H9 (cell line): Measurements from ENCODE around the gene SPINK1. TPM values are rescaled to one million over a fixed set of nuclear protein-coding genes. Genes with fewer than 3 reads are reported as not detected.

Experiments
- DNase-seq: peaks from one replicate; pipeline ENCODE4 v3.0.0-alpha.2; 2017
- H2AFZ ChIP-seq: one replicate; pipeline ENCODE4 v1.6.1; 2013; ENCODE audit warnings: mild to moderate bottlenecking, low read length, control low read depth, moderate library complexity
- H2AK5ac ChIP-seq: 2 replicates; pipeline ENCODE4 v1.6.1; 2013; ENCODE audit warnings: low read length, control low read depth, mixed read lengths; ENCODE audit not compliant: insufficient read length
- H2BK120ac ChIP-seq: one replicate; pipeline ENCODE4 v1.6.1; 2013; ENCODE audit warnings: low read depth, mild to moderate bottlenecking, low read length, control low read depth, inconsistent platforms; ENCODE audit not compliant: poor library complexity, severe bottlenecking
- H2BK12ac ChIP-seq: 2 replicates; pipeline ENCODE4 v1.6.1; 2013; ENCODE audit warnings: low read length, control low read depth, mixed read lengths, low read depth; ENCODE audit not compliant: insufficient read length
- H2BK15ac ChIP-seq: 2 replicates; pipeline ENCODE4 v1.6.1; 2013; ENCODE audit warnings: low read depth, low read length, control low read depth
- H2BK20ac ChIP-seq: one replicate; pipeline ENCODE4 v1.6.1; 2013; ENCODE audit warnings: low read depth, mild to moderate bottlenecking, low read length, control low read depth, inconsistent platforms; ENCODE audit not compliant: poor library complexity, severe bottlenecking
- H2BK5ac ChIP-seq: 2 replicates; pipeline ENCODE4 v1.6.1; 2013; ENCODE audit warnings: low read length, control low read depth, mixed read lengths; ENCODE audit not compliant: insufficient read length
- H3K14ac ChIP-seq: 2 replicates; pipeline ENCODE4 v1.6.1; 2013; ENCODE audit warnings: low read length, control low read depth; ENCODE audit not compliant: insufficient read depth
- H3K18ac ChIP-seq: 2 replicates; pipeline ENCODE4 v1.6.1; 2013; ENCODE audit warnings: low read depth, mild to moderate bottlenecking, mixed read lengths, low read length, control low read depth; ENCODE audit not compliant: insufficient read length
- H3K23ac ChIP-seq: 2 replicates; pipeline ENCODE4 v1.6.1; 2013; ENCODE audit warnings: low read length, control low read depth, mixed read lengths, low read depth; ENCODE audit not compliant: insufficient read length
- H3K23me2 ChIP-seq: 2 replicates; pipeline ENCODE4 v1.6.1; 2013; ENCODE audit warnings: low read depth, mild to moderate bottlenecking, mixed read lengths, low read length, control low read depth; ENCODE audit not compliant: insufficient read length, poor library complexity, severe bottlenecking
- H3K27ac ChIP-seq: 2 replicates; pipeline ENCODE4 v1.5.1; 2013; ENCODE audit warnings: low read length, control low read depth, mixed read lengths, low read depth; ENCODE audit not compliant: insufficient read length
- H3K27me3 ChIP-seq: 2 replicates; pipeline ENCODE4 v1.6.1; 2013; ENCODE audit warnings: low read length, control low read depth, inconsistent platforms; ENCODE audit not compliant: insufficient read depth
- H3K4ac ChIP-seq: 2 replicates; pipeline ENCODE4 v1.6.1; 2013; ENCODE audit warnings: low read depth, mild to moderate bottlenecking, control low read depth, inconsistent platforms, low read length, moderate library complexity
- H3K4me1 ChIP-seq: 2 replicates; pipeline ENCODE4 v1.6.1; 2013; ENCODE audit warnings: low read length, control low read depth, inconsistent platforms; ENCODE audit not compliant: insufficient read depth
- H3K4me2 ChIP-seq: 2 replicates; pipeline ENCODE4 v1.6.1; 2013; ENCODE audit warnings: low read length, control low read depth, mixed read lengths; ENCODE audit not compliant: insufficient read length, insufficient read depth
- H3K56ac ChIP-seq: 2 replicates; pipeline ENCODE4 v1.6.1; 2013; ENCODE audit warnings: low read depth, mild to moderate bottlenecking, mixed read lengths, low read length, control low read depth; ENCODE audit not compliant: insufficient read length
- H3K79me1 ChIP-seq: 2 replicates; pipeline ENCODE4 v1.6.1; 2013; ENCODE audit warnings: low read depth, mild to moderate bottlenecking, moderate library complexity, low read length, control low read depth, inconsistent platforms; ENCODE audit not compliant: insufficient read depth, poor library complexity, severe bottlenecking
- H3K79me2 ChIP-seq: 2 replicates; pipeline ENCODE4 v1.6.1; 2013; ENCODE audit warnings: low read length, control low read depth, inconsistent platforms; ENCODE audit not compliant: insufficient read depth
- H3K9ac ChIP-seq: 2 replicates; pipeline ENCODE4 v1.6.1; 2013; ENCODE audit warnings: low read length, control low read depth, mixed read lengths; ENCODE audit not compliant: insufficient read length; ENCODE audit errors: extremely low read depth
- H3K9me3 ChIP-seq: one replicate; pipeline ENCODE4 v1.6.1; 2013; ENCODE audit warnings: low read depth, low read length, inconsistent platforms; ENCODE audit not compliant: control insufficient read depth
- H3T11ph ChIP-seq: one replicate; pipeline ENCODE4 v1.6.1; 2013; ENCODE audit warnings: mild to moderate bottlenecking, low read length, control low read depth, inconsistent platforms
- H4K20me1 ChIP-seq: one replicate; pipeline ENCODE4 v1.6.1; 2013; ENCODE audit not compliant: control insufficient read depth, insufficient read length, insufficient read depth
- H4K5ac ChIP-seq: 2 replicates; pipeline ENCODE4 v1.6.1; 2013; ENCODE audit warnings: low read depth, mild to moderate bottlenecking, mixed read lengths, low read length, control low read depth; ENCODE audit not compliant: insufficient read length
- H4K8ac ChIP-seq: replicated peaks from 2 replicates; pipeline ENCODE4 v1.6.1; 2013; ENCODE audit warnings: low read length, control low read depth, mixed read lengths, low read depth; ENCODE audit not compliant: insufficient read length
- H4K91ac ChIP-seq: 2 replicates; pipeline ENCODE4 v1.6.1; 2013; ENCODE audit warnings: low read depth, mild to moderate bottlenecking, moderate library complexity, mixed read lengths, low read length, control low read depth; ENCODE audit not compliant: insufficient read length
- H3K27ac Mint-ChIP-seq, 3 experiments: 2 replicates in 2 of 3; 3 replicates in 1 of 3; pipeline ENCODE4 v1.8.0; 2020 to 2021; ENCODE audit warnings: mixed read lengths in 3 of 3, mild to moderate bottlenecking in 1 of 3, moderate library complexity in 1 of 3
- H3K27me3 Mint-ChIP-seq: 2 replicates; pipeline ENCODE4 v1.8.0; 2021; ENCODE audit warnings: low read depth, mild to moderate bottlenecking, moderate library complexity, mixed read lengths
- H3K36me3 Mint-ChIP-seq, 3 experiments: 2 replicates in 2 of 3; 3 replicates in 1 of 3; pipeline ENCODE4 v1.8.0; 2020 to 2021; ENCODE audit warnings: low read depth in 3 of 3, mixed read lengths in 3 of 3; ENCODE audit not compliant: insufficient read depth in 1 of 3
- H3K4me1 Mint-ChIP-seq, 2 experiments: 2 replicates each; pipeline ENCODE4 v1.8.0; 2020; ENCODE audit warnings: mixed read lengths in 2 of 2
- H3K4me3 Mint-ChIP-seq, 2 experiments: 2 replicates in 1 of 2; 3 replicates in 1 of 2; pipeline ENCODE4 v1.8.0; 2020 to 2021; ENCODE audit warnings: mild to moderate bottlenecking in 2 of 2, mixed read lengths in 2 of 2, moderate library complexity in 1 of 2
- H3K9me3 Mint-ChIP-seq, 2 experiments: 2 replicates in 1 of 2; 3 replicates in 1 of 2; pipeline ENCODE4 v1.8.0; 2020; ENCODE audit warnings: mild to moderate bottlenecking in 2 of 2, mixed read lengths in 2 of 2, moderate library complexity in 1 of 2
- CTCF ChIP-seq: fragments of 200-600 bp; sonication (generic); conservative IDR thresholded peaks from 3 replicates; pipeline ENCODE4 v1.8.0; 2021; ENCODE audit warnings: antibody characterized with exemption, mild to moderate bottlenecking
- WGBS: extraction: QIAGEN DNeasy Blood & Tissue Kit; methylation state at CpG from one replicate; pipeline ENCODE4 v1.1.7; 2013; ENCODE audit warnings: missing lambda C conversion rate, low lambda C conversion rate, mixed read lengths; ENCODE audit not compliant: insufficient read length; ENCODE audit errors: extremely low coverage; 5-methylcytosine and 5-hydroxymethylcytosine counted together
- total RNA-seq: library from RNA; stranded (reverse); gene quantifications from 2 replicates; pipeline ENCODE4 v1.2.1, GENCODE V29; 2021

The SPINK1 gene
- total RNA-seq, 1 experiment from 2014 or later = 3.1 TPM

- Histone ChIP-seq H2BK12ac (no peak overlapping the region), H2BK120ac (no peak overlapping the region), H3K27ac (no peak overlapping the region), H3K79me1 (no peaks in the 10 kb centered on the region), H2AK5ac (no peak overlapping the region), H3K9me3 (no peaks in the 10 kb centered on the region), H3K56ac (no peak overlapping the region), H3K14ac (no peak overlapping the region), H4K91ac (no peak overlapping the region), H4K5ac (no peak overlapping the region), H3K4ac (no peak overlapping the region), H3K4me1 (peaks cover 3% of the 10 kb centered on the region), H3K23me2 (no peaks in the 10 kb centered on the region), H3K79me2 (no peaks in the 10 kb centered on the region), H4K8ac (no peak overlapping the region), H3K4me2 (no peak overlapping the region), H3K9ac (no peak overlapping the region), H2AFZ (peak overlapping the region; percentile 18), H2BK5ac (no peak overlapping the region), H2BK15ac (no peak overlapping the region), H4K20me1 (no peaks in the 10 kb centered on the region), H3K23ac (no peak overlapping the region), H3T11ph (no peak overlapping the region), H3K27me3 (no peaks in the 10 kb centered on the region), H2BK20ac (no peak overlapping the region), H3K18ac (no peak overlapping the region)
- peaks cover 0 to 3% of the 10 kb centered on the region in 2 experiments; a peak in 1 of 4 replicates for H3K4me1 Mint-ChIP-seq
- no peak overlapping the region for H3K27ac Mint-ChIP-seq
- H3K36me3 Mint-ChIP-seq = peaks cover 0 to under 1% (median 0%) of the 10 kb centered on the region in 3 experiments; a peak in 1 of 7 replicates
- DNase-seq = no peak
- H3K4me3 Mint-ChIP-seq = no peak overlapping the region
- no CpG with 5 or more reads among the region's 5 CpGs for WGBS
- no peak for TF ChIP-seq CTCF
- no peaks in the 10 kb centered on the region for H3K9me3 Mint-ChIP-seq
- H3K27me3 Mint-ChIP-seq = no peaks in the 10 kb centered on the region
Observed at GRCh38 chr5:147809830-147810666, 21.4 kb downstream of the SPINK1 start.
